Subcutaneous abdominal adipose tissue (tissue), 5 donors: ENCODE data around the gene TCF4.

Experiments used
- H3K27ac ChIP-seq: one replicate; pipeline ENCODE4 v1.7.0; 2013; ENCODE audit warnings: low read depth, mild to moderate bottlenecking, inconsistent platforms, low read length, moderate library complexity
- H3K27me3 ChIP-seq, 5 donors: one replicate each; pipeline ENCODE4 v1.7.0; 2013; ENCODE audit warnings: low read length in 5 of 5, inconsistent platforms in 1 of 5; ENCODE audit not compliant: control insufficient read depth in 5 of 5, insufficient read depth in 4 of 5
- H3K36me3 ChIP-seq, 5 donors: one replicate each; pipeline ENCODE4 v1.7.0; 2013; ENCODE audit warnings: low read length in 5 of 5; ENCODE audit not compliant: control insufficient read depth in 5 of 5, insufficient read depth in 5 of 5
- H3K4me1 ChIP-seq, 5 donors: one replicate each; pipeline ENCODE4 v1.7.0; 2013; ENCODE audit warnings: low read length in 5 of 5, mild to moderate bottlenecking in 3 of 5, moderate library complexity in 1 of 5; ENCODE audit not compliant: control insufficient read depth in 5 of 5, insufficient read depth in 5 of 5
- H3K4me3 ChIP-seq, 5 donors: one replicate each; pipeline ENCODE4 v1.7.0; 2013; ENCODE audit warnings: low read length in 5 of 5, low read depth in 1 of 5
- H3K9ac ChIP-seq, 5 donors: one replicate each; pipeline ENCODE4 v1.7.0; 2013; ENCODE audit warnings: low read length in 5 of 5, mild to moderate bottlenecking in 4 of 5, moderate library complexity in 3 of 5
- H3K9me3 ChIP-seq, 5 donors: one replicate each; pipeline ENCODE4 v1.7.0; 2013; ENCODE audit warnings: low read length in 5 of 5; ENCODE audit not compliant: control insufficient read depth in 5 of 5
- donor health status: healthy.
- donor health status: healthy.
- donor health status: healthy.
- donor health status: healthy.
- donor health status: healthy.

TCF4 gene

GRCh38 chr18:55402731-55403405 lies 185.1 kb downstream of the TCF4 start:
- H3K27ac ChIP-seq: peak overlapping the region; percentile 71
- no peaks in the 10 kb centered on the region for H3K27me3 ChIP-seq
- H3K36me3 ChIP-seq: no peaks in the 10 kb centered on the region
- peaks cover 3 to 58% (median 43%) of the 10 kb centered on the region in 5 donors for H3K4me1 ChIP-seq
- peak overlapping the region; percentile 49 to 72 (median 60) for H3K4me3 ChIP-seq
- H3K9me3 ChIP-seq: no peaks in the 10 kb centered on the region
- peak overlapping the region; percentile 16 to 46 (median 23) for H3K9ac ChIP-seq

GRCh38 chr18:55401638-55402191 lies 186.3 kb downstream of the TCF4 start:
- no peaks in the 10 kb centered on the region for H3K9me3 ChIP-seq
- H3K36me3 ChIP-seq: no peaks in the 10 kb centered on the region
- H3K9ac ChIP-seq: peak overlapping the region in 2 of 5 donors; percentile 27 to 53
- H3K27ac ChIP-seq: peak overlapping the region; percentile 71
- H3K27me3 ChIP-seq: no peaks in the 10 kb centered on the region
- peaks cover 3 to 66% (median 43%) of the 10 kb centered on the region in 5 donors for H3K4me1 ChIP-seq
- H3K4me3 ChIP-seq: peak overlapping the region; percentile 47 to 72 (median 67)

- peaks cover 3 to 71% (median 42%) of the 10 kb centered on the region in 5 donors for H3K4me1 ChIP-seq
Measured at GRCh38 chr18:55400590-55401541, 187.1 kb downstream of the TCF4 start.

GRCh38 chr18:55400081-55400480 lies 187.9 kb downstream of the TCF4 start:
- Histone ChIP-seq H3K9ac (peak overlapping the region in 4 of 5 donors; percentile 31 to 72 (median 47)), H3K36me3 (no peaks in the 10 kb centered on the region), H3K4me1 (peaks cover 3 to 70% (median 43%) of the 10 kb centered on the region in 5 donors), H3K9me3 (no peaks in the 10 kb centered on the region), H3K27me3 (no peaks in the 10 kb centered on the region), H3K27ac (peak overlapping the region; percentile 71), H3K4me3 (peak overlapping the region in 3 of 5 donors; percentile 60 to 72 (median 67))

More at GRCh38 chr18:55400590-55401541, 187.1 kb downstream of the TCF4 start:
- H3K9ac ChIP-seq: peak overlapping the region in 4 of 5 donors; percentile 43 to 74 (median 62)
- no peaks in the 10 kb centered on the region for H3K9me3 ChIP-seq
- H3K27me3 ChIP-seq: no peaks in the 10 kb centered on the region
- H3K36me3 ChIP-seq: no peaks in the 10 kb centered on the region
- peak overlapping the region; percentile 71 for H3K27ac ChIP-seq
- H3K4me3 ChIP-seq: peak overlapping the region; percentile 47 to 72 (median 67)

GRCh38 chr18:55398858-55399257 lies 189.1 kb downstream of the TCF4 start:
- peaks cover 3 to 68% (median 43%) of the 10 kb centered on the region in 5 donors for H3K4me1 ChIP-seq
- H3K27me3 ChIP-seq: no peaks in the 10 kb centered on the region
- peak overlapping the region; percentile 71 for H3K27ac ChIP-seq
- no peaks in the 10 kb centered on the region for H3K9me3 ChIP-seq
- H3K36me3 ChIP-seq: no peaks in the 10 kb centered on the region
- peak overlapping the region in 4 of 5 donors; percentile 12 to 72 (median 56) for H3K4me3 ChIP-seq
- no peak overlapping the region for H3K9ac ChIP-seq

GRCh38 chr18:55396979-55397378 lies 191.0 kb downstream of the TCF4 start:
- Histone ChIP-seq H3K4me3 (no peak overlapping the region), H3K27me3 (no peaks in the 10 kb centered on the region), H3K9me3 (no peaks in the 10 kb centered on the region), H3K27ac (no peak overlapping the region), H3K36me3 (no peaks in the 10 kb centered on the region), H3K9ac (no peak overlapping the region), H3K4me1 (peaks cover 3 to 53% (median 27%) of the 10 kb centered on the region in 5 donors)

GRCh38 chr18:55396267-55396905 lies 191.6 kb downstream of the TCF4 start:
- Histone ChIP-seq H3K36me3 (no peaks in the 10 kb centered on the region), H3K4me3 (no peak overlapping the region), H3K9me3 (no peaks in the 10 kb centered on the region), H3K9ac (no peak overlapping the region), H3K27me3 (no peaks in the 10 kb centered on the region), H3K4me1 (peaks cover 0 to 48% (median 21%) of the 10 kb centered on the region in 5 donors), H3K27ac (peak overlapping the region; percentile 1)

- Histone ChIP-seq H3K27ac (peak overlapping the region; percentile 1), H3K4me1 (peaks cover 0 to 42% (median 15%) of the 10 kb centered on the region in 5 donors), H3K36me3 (no peaks in the 10 kb centered on the region), H3K9ac (no peak overlapping the region), H3K27me3 (no peaks in the 10 kb centered on the region), H3K4me3 (peak overlapping the region in 1 of 5 donors; percentile 22), H3K9me3 (no peaks in the 10 kb centered on the region)
Measured at GRCh38 chr18:55395799-55396198, 192.2 kb downstream of the TCF4 start.

GRCh38 chr18:55390898-55391297 lies 197.1 kb downstream of the TCF4 start:
- Histone ChIP-seq H3K36me3 (peaks cover 0 to 5% (median 3%) of the 10 kb centered on the region in 5 donors), H3K9ac (no peak overlapping the region), H3K9me3 (no peaks in the 10 kb centered on the region), H3K4me1 (peaks cover 0 to 35% (median 2%) of the 10 kb centered on the region in 5 donors), H3K4me3 (no peak overlapping the region), H3K27me3 (no peaks in the 10 kb centered on the region), H3K27ac (no peak overlapping the region)
